Liver (tissue), 9 donors: Measurements from ENCODE around the gene DIAPH3. TPM values are rescaled to one million over a fixed set of nuclear protein-coding genes. Genes with fewer than 3 reads are reported as not detected.

Source experiments
- DNase-seq: peaks from one replicate; pipeline ENCODE4 v3.0.0-alpha.2; 2017; ENCODE audit warnings: low spot score
- H3K27ac ChIP-seq, 2 donors: one replicate each; pipeline ENCODE4 v1.7.0; 2013; ENCODE audit warnings: inconsistent platforms in 2 of 2, low read length in 2 of 2, control low read depth in 1 of 2, low read depth in 1 of 2, mild to moderate bottlenecking in 1 of 2
- H3K27me3 ChIP-seq, 4 donors: one replicate each; pipeline versions ENCODE4 v1.6.1 to v1.7.0; 2013; ENCODE audit warnings: low read length in 3 of 4, inconsistent platforms in 1 of 4, mild to moderate bottlenecking in 1 of 4, moderate library complexity in 1 of 4; ENCODE audit not compliant: control insufficient read depth in 4 of 4, insufficient read depth in 4 of 4
- H3K36me3 ChIP-seq, 4 donors: one replicate each; pipeline versions ENCODE4 v1.6.1 to v1.7.0; 2013; ENCODE audit warnings: low read length in 3 of 4, mild to moderate bottlenecking in 3 of 4, low read depth in 1 of 4, moderate library complexity in 1 of 4; ENCODE audit not compliant: control insufficient read depth in 4 of 4, insufficient read depth in 3 of 4
- H3K4me1 ChIP-seq, 4 donors: one replicate each; pipeline versions ENCODE4 v1.6.1 to v1.7.0; 2013; ENCODE audit warnings: low read length in 3 of 4, mild to moderate bottlenecking in 3 of 4, moderate library complexity in 1 of 4; ENCODE audit not compliant: control insufficient read depth in 4 of 4, insufficient read depth in 4 of 4
- H3K4me3 ChIP-seq, 3 donors: one replicate each; pipeline versions ENCODE4 v1.6.1 to v1.7.0; 2013; ENCODE audit warnings: low read length in 3 of 3, control low read depth in 1 of 3, low read depth in 1 of 3, mild to moderate bottlenecking in 1 of 3
- H3K9ac ChIP-seq, 2 donors: one replicate each; pipeline ENCODE4 v1.7.0; 2013; ENCODE audit warnings: low read length in 2 of 2, mild to moderate bottlenecking in 2 of 2, moderate library complexity in 2 of 2, control low read depth in 1 of 2, low read depth in 1 of 2
- H3K9me3 ChIP-seq, 4 donors: one replicate each; pipeline versions ENCODE4 v1.6.1 to v1.7.0; 2013; ENCODE audit warnings: low read length in 3 of 4; ENCODE audit not compliant: control insufficient read depth in 4 of 4
- ATF3 ChIP-seq: IDR thresholded peaks from 2 replicates; pipeline ENCODE4 v1.6.1; 2016; ENCODE audit warnings: antibody characterized with exemption
- CTCF ChIP-seq: fragments of 150-350 bp; IDR thresholded peaks from 2 replicates; pipeline ENCODE4 v1.5.1; 2017; ENCODE audit warnings: improper control_type of control experiment, low read depth, low read length; ENCODE audit not compliant: missing input control
- EGR1 ChIP-seq, 2 donors: IDR thresholded peaks; 2 replicates each; pipeline ENCODE4 v1.6.1; 2016 to 2018; ENCODE audit warnings: antibody characterized with exemption in 2 of 2, low read depth in 2 of 2
- FOXA1 ChIP-seq: IDR thresholded peaks from 2 replicates; pipeline ENCODE4 v1.6.1; 2016; ENCODE audit warnings: antibody characterized with exemption
- FOXA2 ChIP-seq: IDR thresholded peaks from 2 replicates; pipeline ENCODE4 v1.6.1; 2016; ENCODE audit warnings: antibody characterized with exemption
- GABPA ChIP-seq, 2 donors: IDR thresholded peaks in 1 of 2; conservative IDR thresholded peaks in 1 of 2; 2 replicates each; pipeline ENCODE4 v1.6.1; 2016; ENCODE audit warnings: antibody characterized with exemption in 2 of 2, mild to moderate bottlenecking in 1 of 2, moderate library complexity in 1 of 2
- HNF4A ChIP-seq, 2 donors: conservative IDR thresholded peaks; 2 replicates each; pipeline ENCODE4 v1.6.1; 2016; ENCODE audit warnings: antibody characterized with exemption in 2 of 2, mild to moderate bottlenecking in 2 of 2
- HNF4G ChIP-seq: IDR thresholded peaks from 2 replicates; pipeline ENCODE4 v1.6.1; 2016; ENCODE audit warnings: antibody characterized with exemption
- JUND ChIP-seq, 2 donors: IDR thresholded peaks; 2 replicates each; pipeline ENCODE4 v1.6.1; 2016; ENCODE audit warnings: antibody characterized with exemption in 2 of 2
- MAX ChIP-seq: IDR thresholded peaks from 2 replicates; pipeline ENCODE4 v1.6.1; 2016; ENCODE audit warnings: antibody characterized with exemption
- NR2F2 ChIP-seq: IDR thresholded peaks from 2 replicates; pipeline ENCODE4 v1.6.1; 2016; ENCODE audit warnings: antibody characterized with exemption
- RAD21 ChIP-seq, 2 donors: IDR thresholded peaks; 2 replicates each; pipeline ENCODE4 v1.6.1; 2016; ENCODE audit warnings: antibody characterized with exemption in 2 of 2, mild to moderate bottlenecking in 2 of 2
- REST ChIP-seq: IDR thresholded peaks from 2 replicates; pipeline ENCODE4 v1.6.1; 2016; ENCODE audit warnings: antibody characterized with exemption, mild to moderate bottlenecking
- RXRA ChIP-seq, 2 donors: IDR thresholded peaks; 2 replicates each; pipeline ENCODE4 v1.6.1; 2017 to 2018; ENCODE audit warnings: antibody characterized with exemption in 2 of 2, mild to moderate bottlenecking in 1 of 2
- SP1 ChIP-seq: IDR thresholded peaks from 2 replicates; pipeline ENCODE4 v1.6.1; 2018; ENCODE audit warnings: antibody characterized with exemption, mild to moderate bottlenecking
- TAF1 ChIP-seq: conservative IDR thresholded peaks from 2 replicates; pipeline ENCODE4 v1.6.1; 2016; ENCODE audit warnings: antibody characterized with exemption, mild to moderate bottlenecking
- YY1 ChIP-seq: IDR thresholded peaks from 2 replicates; pipeline ENCODE4 v1.6.1; 2016; ENCODE audit warnings: antibody characterized with exemption, mild to moderate bottlenecking
- WGBS: extraction: QIAGEN DNeasy Blood & Tissue Kit; methylation state at CpG from one replicate; pipeline ENCODE4 v1.1.7; 2013; 5-methylcytosine and 5-hydroxymethylcytosine counted together
- polyA plus RNA-seq, 2 donors: library from polyadenylated mRNA; stranded (reverse) in 1 of 2; unstranded in 1 of 2; fragments of 200-250 nt in 1 of 2; fragments of >200 nt in 1 of 2; fragmentation: Nextera tagmentation in 1 of 2; extraction: Ambion mirVana in 1 of 2; gene quantifications; one replicate each; pipeline versions ENCODE4 v1.2.1 to v1.2.3, GENCODE V29; 2013 to 2015
- total RNA-seq, 2 donors: library from RNA; depleted of rRNA; stranded (reverse); fragments of >200 nt; gene quantifications; one replicate each; pipeline ENCODE4 v1.2.3, GENCODE V29; 2014
- TF ChIP-seq, protein P1 (sequence below): IDR thresholded peaks from 2 replicates; pipeline ENCODE4 v1.6.1; 2016; ENCODE audit warnings: antibody characterized with exemption
- donor health status: healthy.
- donor health status: healthy.
- donor health status: healthy.
- donor health status: healthy.
- donor health status: healthy.

Gene DIAPH3
- total and polyA plus RNA-seq, 4 donors: 0.08 to 11.1 (median 0.27) TPM

- DNase-seq: no peak
- H3K27ac ChIP-seq: no peak overlapping the region
- no peak overlapping the region for H3K4me3 ChIP-seq
- WGBS: 80% methylated on average over 12 of the region's 12 CpGs
- TF ChIP-seq ATF3: no peak
- no peak for TF ChIP-seq GABPA (IDR thresholded peaks at IDR 0.05 in 1 of 2, conservative IDR thresholded peaks at IDR 0.05 in 1 of 2)
- TF ChIP-seq HNF4A (conservative IDR thresholded peaks at IDR 0.05): no peak
- TF ChIP-seq, protein P1, sequence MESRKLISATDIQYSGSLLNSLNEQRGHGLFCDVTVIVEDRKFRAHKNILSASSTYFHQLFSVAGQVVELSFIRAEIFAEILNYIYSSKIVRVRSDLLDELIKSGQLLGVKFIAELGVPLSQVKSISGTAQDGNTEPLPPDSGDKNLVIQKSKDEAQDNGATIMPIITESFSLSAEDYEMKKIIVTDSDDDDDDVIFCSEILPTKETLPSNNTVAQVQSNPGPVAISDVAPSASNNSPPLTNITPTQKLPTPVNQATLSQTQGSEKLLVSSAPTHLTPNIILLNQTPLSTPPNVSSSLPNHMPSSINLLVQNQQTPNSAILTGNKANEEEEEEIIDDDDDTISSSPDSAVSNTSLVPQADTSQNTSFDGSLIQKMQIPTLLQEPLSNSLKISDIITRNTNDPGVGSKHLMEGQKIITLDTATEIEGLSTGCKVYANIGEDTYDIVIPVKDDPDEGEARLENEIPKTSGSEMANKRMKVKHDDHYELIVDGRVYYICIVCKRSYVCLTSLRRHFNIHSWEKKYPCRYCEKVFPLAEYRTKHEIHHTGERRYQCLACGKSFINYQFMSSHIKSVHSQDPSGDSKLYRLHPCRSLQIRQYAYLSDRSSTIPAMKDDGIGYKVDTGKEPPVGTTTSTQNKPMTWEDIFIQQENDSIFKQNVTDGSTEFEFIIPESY: no peak
- TF ChIP-seq FOXA2: no peak
- TF ChIP-seq MAX: no peak
- TF ChIP-seq HNF4G: no peak
- H3K9ac ChIP-seq: no peak overlapping the region
- no peaks in the 10 kb centered on the region for H3K9me3 ChIP-seq
- H3K4me1 ChIP-seq: no peaks in the 10 kb centered on the region
- no peaks in the 10 kb centered on the region for H3K27me3 ChIP-seq
- H3K36me3 ChIP-seq: no peaks in the 10 kb centered on the region
Measured at GRCh38 chr13:59658027-59658737, 505.5 kb downstream of the DIAPH3 start.

- H3K36me3 ChIP-seq: no peaks in the 10 kb centered on the region
- no peaks in the 10 kb centered on the region for H3K9me3 ChIP-seq
- H3K27me3 ChIP-seq: peaks cover 0 to 5% (median 0%) of the 10 kb centered on the region in 4 donors
- no peaks in the 10 kb centered on the region for H3K4me1 ChIP-seq
- 88% methylated on average over 2 of the region's 2 CpGs for WGBS
- TF ChIP-seq, protein P1: no peak
- no peak for TF ChIP-seq RAD21 (IDR thresholded peaks at IDR 0.05)
- no peak for TF ChIP-seq HNF4A (conservative IDR thresholded peaks at IDR 0.05)
- no peak for TF ChIP-seq RXRA (IDR thresholded peaks at IDR 0.05)
- TF ChIP-seq FOXA1: no peak
- TF ChIP-seq REST: no peak
- TF ChIP-seq MAX: no peak
- no peak for TF ChIP-seq SP1
- no peak for TF ChIP-seq HNF4G
- no peak for TF ChIP-seq FOXA2
- TF ChIP-seq GABPA (IDR thresholded peaks at IDR 0.05 in 1 of 2, conservative IDR thresholded peaks at IDR 0.05 in 1 of 2): no peak
- TF ChIP-seq EGR1 (IDR thresholded peaks at IDR 0.05; ENCODE audit: low read depth in 2 of 2): no peak
- TF ChIP-seq JUND (IDR thresholded peaks at IDR 0.05): no peak
- no peak for TF ChIP-seq CTCF
- no peak for TF ChIP-seq NR2F2
- no peak for TF ChIP-seq ATF3
- TF ChIP-seq TAF1: no peak
- TF ChIP-seq YY1: no peak
- no peak for DNase-seq
- H3K27ac ChIP-seq: no peak overlapping the region
- no peak overlapping the region for H3K4me3 ChIP-seq
- H3K9ac ChIP-seq: no peak overlapping the region
Measured at GRCh38 chr13:59653916-59654315, 509.8 kb downstream of the DIAPH3 start.
